Upper lobe of left lung (tissue), 4 donors: ENCODE data around the gene TECTA.

Experiments used
- EP300 ChIP-seq, 4 donors: sonication (generic); formaldehyde crosslinking; IDR thresholded peaks; one replicate each; pipeline ENCODE4 v1.5.1; 2017; ENCODE audit warnings: antibody characterized with exemption in 4 of 4, control low read depth in 2 of 4
- POLR2A ChIP-seq, 4 donors: fragments of 450-650 bp; IDR thresholded peaks; one replicate each; pipeline ENCODE4 v1.5.1; 2016 to 2017; ENCODE audit warnings: antibody characterized with exemption in 4 of 4, mild to moderate bottlenecking in 2 of 4
- TF ChIP-seq, protein P1 (sequence below), 6 experiments: fragments of 450-650 bp in 4 of 6; fragments of 200-600 bp in 2 of 6; sonication (generic) in 2 of 6; IDR thresholded peaks; one replicate each; pipeline ENCODE4 v1.5.1; 2016 to 2019; ENCODE audit warnings: antibody characterized with exemption in 6 of 6

- TF ChIP-seq EP300 (IDR thresholded peaks at IDR 0.05) (no peak), POLR2A (IDR thresholded peaks at IDR 0.05) (no peak)
- TF ChIP-seq, protein P1, sequence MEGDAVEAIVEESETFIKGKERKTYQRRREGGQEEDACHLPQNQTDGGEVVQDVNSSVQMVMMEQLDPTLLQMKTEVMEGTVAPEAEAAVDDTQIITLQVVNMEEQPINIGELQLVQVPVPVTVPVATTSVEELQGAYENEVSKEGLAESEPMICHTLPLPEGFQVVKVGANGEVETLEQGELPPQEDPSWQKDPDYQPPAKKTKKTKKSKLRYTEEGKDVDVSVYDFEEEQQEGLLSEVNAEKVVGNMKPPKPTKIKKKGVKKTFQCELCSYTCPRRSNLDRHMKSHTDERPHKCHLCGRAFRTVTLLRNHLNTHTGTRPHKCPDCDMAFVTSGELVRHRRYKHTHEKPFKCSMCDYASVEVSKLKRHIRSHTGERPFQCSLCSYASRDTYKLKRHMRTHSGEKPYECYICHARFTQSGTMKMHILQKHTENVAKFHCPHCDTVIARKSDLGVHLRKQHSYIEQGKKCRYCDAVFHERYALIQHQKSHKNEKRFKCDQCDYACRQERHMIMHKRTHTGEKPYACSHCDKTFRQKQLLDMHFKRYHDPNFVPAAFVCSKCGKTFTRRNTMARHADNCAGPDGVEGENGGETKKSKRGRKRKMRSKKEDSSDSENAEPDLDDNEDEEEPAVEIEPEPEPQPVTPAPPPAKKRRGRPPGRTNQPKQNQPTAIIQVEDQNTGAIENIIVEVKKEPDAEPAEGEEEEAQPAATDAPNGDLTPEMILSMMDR (IDR thresholded peaks at IDR 0.05), result no peak
Observed at GRCh38 chr11:121240650-121241303, 139.7 kb downstream of the TECTA start.
